HG03439 (cell line): Measurements from ENCODE around the gene VEZF1.

Experiments used
- ATAC-seq: cut with Tn5 transposase; IDR thresholded peaks from one replicate; pipeline ENCODE4 v1.9.1; 2021; ENCODE audit warnings: mild to moderate bottlenecking, moderate library complexity; ENCODE audit not compliant: unreplicated experiment

The VEZF1 gene, protein sequence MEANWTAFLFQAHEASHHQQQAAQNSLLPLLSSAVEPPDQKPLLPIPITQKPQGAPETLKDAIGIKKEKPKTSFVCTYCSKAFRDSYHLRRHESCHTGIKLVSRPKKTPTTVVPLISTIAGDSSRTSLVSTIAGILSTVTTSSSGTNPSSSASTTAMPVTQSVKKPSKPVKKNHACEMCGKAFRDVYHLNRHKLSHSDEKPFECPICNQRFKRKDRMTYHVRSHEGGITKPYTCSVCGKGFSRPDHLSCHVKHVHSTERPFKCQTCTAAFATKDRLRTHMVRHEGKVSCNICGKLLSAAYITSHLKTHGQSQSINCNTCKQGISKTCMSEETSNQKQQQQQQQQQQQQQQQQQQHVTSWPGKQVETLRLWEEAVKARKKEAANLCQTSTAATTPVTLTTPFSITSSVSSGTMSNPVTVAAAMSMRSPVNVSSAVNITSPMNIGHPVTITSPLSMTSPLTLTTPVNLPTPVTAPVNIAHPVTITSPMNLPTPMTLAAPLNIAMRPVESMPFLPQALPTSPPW

DNA sequence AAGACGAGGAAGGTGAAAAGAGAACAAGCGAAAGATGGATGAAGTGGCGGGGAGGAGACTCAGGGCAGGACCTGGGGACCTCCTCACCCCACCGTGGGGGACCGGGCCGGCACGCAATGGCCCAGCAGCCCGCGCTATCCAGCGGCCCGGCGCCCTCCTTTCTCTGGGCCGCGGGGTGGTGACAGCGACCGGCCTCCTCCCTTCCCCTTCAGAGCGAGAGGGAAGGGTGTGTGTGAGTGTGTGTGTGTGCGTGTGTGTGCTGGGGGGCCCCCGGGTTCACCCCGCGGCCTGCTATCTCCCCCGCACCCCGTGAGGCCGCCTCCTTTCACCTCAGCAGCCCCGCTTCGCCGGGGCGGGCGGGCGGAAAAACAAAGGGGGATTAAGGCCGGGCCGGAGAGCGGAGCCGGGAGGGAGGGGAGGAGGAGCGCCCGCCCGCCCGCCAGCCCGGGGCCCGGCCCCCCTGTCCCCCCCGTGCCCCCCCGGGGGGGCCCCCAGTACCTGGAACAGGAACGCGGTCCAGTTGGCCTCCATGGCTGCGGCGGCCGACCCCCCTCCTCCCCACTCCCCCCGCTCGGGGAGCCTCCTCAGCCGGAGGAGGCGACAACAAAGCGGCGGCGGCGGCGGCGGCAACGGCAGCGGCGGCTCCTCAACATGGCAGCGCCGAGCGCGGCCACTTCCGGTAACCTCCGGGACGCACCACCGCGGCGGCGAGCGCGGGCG lies at the start of gene VEZF1:
Gene VEZF1, minus strand, starts transcription at position 674 of the 720 bp plus-strand sequence. Its CDS starts 143 bp downstream, at position 531.
- ATAC-seq = peak; percentile 62

DNA sequence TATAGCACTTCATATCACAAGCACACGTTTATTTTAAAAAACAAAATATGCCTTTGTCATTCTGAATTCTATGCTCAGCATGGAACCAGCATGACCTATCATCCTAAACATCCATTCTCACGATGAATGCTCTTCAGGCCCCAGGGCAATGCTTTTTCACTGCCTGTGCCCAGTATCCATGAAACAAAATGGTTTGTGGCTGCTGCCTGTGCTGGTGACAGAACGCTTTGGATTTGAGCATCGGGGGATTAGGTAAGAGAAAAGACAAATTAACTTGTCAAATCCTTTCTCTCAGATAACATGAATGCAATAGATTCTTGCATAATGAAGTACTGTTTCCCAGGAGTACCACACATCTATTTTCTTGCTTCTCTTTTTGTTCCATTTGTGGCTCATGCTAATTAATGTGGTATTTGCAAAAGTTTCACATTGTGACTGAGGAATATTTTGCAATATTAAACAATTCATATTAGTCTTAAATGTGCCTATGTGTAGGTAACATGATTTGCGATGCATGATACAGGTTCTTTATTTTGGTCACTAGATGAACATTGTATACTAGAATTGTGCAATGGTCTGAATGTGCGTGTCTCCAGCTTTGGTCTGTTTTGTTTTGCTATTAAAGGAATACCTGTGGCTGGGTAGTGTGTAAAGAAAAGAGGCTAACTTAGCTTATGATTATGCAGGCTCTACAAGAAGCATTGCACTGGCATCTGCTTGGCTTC lies 44.8 kb upstream of the VEZF1 start:
- no peak for ATAC-seq

DNA sequence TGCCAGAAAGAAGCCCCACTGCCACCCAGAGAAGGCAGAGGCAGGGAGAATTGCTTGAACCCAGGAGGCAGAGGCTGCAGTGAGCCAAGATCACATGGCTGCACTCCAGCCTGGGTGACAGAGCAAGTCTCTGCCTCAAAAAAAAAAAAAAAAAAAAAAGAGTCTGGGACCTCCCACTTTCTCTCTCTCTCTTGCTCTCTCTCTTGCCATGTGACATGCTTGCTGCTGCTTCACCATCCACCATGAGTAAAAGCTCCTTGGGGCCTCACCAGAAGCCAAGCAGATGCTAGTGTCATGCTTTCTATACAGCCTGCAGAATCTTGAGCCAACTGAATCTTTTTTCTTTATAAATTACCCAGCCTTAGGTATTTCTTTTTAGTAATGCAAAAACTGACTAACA lies 40.5 kb upstream of the VEZF1 start:
- no peak for ATAC-seq

DNA sequence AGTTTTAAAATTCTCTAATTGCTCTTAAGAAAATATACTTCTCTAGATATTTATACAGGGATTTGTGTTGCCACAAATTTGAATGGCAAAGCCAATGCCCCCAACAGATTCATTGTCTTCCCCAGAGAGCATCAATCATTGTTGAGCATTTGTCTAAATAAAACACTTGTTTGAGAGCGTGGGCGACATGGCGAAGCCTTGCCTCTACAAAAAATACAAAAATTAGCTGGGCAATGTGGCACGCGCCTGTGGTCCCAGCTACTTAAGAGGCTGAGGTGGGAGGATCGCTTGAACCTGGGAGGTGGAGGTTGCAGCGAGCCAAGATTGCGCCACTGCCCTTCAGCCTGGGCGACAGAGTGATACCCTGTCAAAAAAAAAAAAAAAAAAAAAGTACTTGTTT lies 32.3 kb upstream of the VEZF1 start:
- ATAC-seq = no peak

DNA sequence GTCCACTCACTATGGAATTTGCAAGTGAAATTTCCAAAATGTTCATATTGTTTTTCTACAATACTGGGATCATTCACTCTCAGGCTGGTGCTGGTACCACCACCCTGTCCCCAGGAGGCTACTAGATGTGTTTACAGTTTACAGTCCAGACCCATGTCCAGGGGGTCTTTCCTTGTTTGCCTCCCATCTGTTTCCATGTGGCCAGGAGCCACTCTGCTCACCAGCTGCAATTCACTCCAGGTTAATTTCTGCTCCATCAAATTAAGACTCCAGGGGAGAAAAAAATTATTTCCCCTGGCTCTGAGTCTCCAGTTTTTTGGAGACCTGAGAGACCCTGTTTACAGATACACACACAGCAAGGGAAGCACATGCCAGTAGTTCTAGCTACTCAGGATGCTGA lies 31.5 kb upstream of the VEZF1 start:
- no peak for ATAC-seq

DNA sequence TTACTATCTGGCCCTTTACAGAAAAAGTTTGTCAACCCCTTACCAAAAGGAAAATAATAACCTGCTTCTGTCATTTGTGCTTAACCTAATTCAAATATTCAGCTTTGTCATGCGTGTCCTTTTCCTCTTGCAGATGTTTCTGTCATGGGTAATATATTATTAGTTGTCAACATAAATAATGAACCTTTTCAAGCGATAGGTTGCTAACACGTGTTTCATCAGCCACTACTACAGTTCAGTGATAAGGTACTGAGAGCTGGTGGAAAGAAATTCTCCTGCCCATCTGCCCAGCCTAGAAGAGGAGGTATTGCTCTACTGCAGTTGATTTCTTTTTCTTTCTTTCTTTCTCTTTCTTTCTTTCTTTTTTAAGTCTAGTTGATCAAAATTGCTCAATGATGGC lies 31.0 kb upstream of the VEZF1 start:
- no peak for ATAC-seq

DNA sequence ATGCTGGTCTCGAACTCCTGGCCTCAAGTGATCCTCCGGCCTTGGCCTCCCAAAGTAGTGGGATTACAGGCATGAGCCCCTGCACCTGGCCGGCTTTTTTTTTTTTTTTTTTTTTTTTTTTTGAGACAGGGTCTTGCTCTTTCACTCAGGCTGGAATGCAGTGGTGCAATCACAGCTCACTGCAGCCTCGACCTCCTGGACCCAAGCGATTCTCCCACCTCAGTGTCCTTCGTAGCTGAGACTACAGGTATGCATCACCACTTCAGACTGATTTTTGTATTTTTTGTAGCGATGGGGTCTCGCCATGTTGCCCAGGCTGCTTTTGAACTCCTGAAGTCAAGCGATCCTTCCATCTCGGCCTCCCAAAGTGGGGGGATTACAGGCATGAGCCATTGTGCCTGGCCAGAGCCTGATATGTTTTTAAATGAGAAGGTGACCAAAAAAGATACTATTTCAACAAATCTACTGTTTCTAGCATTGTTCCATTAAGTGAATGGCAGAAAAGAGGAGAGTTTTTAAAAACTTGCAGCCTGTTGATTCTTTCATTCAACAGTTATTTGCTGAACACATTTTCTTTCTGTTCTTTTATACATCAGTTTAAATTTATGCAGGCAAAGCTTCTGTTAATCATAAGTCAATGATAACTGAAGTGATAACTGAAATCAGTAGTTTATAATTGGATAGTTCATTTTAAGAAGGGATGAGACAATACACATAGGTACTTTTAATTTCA lies 22.2 kb upstream of the VEZF1 start:
- no peak for ATAC-seq

DNA sequence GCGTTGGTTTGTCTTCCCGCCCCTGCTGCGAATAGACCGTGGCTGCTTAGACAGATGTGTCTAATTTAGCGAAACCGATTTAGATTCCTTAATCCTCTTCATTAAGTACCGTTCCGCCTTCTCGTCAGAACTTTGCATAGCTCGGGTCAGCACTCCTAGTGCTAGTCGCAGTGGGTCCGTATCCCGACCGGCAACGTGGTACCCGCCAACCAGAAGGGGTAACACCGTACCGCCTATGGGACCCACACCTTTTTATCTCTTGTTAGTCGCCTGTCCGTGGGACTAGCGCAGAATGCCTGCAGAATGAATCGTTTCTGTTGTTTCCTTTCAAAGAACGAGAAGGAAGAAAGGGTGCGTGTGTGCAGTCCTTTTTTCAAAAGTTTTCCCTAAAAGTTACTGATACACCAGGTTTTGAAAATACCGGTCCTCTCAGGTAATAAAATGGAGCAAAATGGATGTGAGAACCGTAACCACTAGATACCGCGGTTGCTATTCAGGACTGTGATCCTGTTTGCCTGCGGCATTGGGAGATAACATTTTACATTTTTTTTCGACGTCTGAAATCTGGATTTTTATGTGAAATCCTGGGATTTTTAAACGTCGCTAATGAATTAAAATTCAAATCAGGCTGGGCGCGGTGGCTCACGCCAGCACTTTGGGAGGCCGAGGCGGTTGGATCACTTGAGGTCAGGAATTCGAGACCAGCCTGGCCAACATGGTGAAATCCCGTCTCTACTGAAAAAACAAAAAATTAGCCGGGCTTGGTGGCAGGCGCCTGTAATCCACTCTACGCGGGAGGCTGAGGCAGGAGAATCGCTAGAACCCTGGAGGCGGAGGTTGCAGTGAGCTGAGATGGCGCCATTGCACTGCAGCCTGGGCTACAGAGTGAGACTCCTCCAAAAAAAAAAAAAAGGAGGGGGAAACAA lies 20.0 kb upstream of the VEZF1 start:
- ATAC-seq = peak; percentile 34

DNA sequence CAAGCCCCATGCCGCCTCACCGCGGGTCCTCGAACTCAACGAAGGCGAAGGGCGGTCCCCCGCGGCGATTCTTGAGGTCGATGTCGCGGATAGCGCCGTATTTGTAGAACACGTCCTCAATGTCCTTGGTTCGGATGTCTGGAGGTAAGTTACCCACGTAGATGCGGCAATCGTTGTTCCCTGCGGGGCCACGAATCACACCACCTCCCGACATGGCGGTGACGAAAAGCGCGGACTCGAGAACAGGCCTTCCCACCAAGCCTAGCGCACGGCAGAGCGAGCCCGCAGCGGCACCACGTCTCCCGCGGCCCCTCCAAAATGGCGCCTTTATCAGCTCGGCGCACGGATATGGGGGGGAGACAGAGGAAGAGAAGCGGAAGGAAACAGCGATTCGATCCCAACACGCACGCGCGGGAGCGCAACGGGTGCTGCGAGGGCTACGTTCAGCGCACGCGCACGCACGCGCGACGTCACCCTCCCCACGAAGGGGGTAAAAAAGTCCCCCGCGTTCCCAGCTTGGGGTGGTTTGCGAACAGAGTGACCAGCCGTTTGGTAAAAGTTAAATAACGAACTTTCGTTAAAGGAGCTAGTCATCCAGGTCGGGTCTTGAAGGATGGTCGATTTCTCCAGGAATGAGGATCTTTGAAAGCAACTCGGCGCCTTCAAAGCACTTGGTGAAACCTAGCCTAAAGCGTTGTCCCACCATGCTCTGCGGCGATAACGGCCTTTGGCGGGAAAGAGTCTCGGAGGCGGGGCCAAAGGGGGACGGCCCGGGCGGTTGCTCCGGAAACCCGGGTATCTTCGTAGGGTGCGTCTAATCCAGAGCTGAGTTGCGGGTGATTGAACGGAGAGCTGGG lies 19.1 kb upstream of the VEZF1 start, which contains the start of gene SRSF1:
Gene SRSF1, minus strand, starts transcription at position 323 of the 857 bp plus-strand sequence. Its CDS starts 109 bp downstream, at position 214.
- peak; percentile 92 for ATAC-seq

DNA sequence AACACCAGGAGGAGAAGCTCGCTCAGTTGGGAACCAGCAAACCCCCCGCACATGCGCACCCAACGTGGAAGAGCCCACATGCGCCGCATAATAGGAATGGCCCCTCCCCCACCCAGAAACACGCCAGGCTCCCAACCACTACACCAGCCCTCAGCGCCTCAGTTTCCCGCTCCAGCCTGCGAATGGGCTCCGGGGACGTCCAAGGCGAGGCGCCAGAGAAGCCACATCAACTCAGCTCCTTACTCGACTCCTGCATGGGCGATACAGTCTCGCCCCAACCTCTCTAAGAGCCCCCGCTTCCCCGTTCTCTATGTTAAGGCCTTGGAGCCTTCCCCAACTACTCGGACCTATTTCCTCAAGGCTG lies 18.5 kb upstream of the VEZF1 start:
- no peak for ATAC-seq

DNA sequence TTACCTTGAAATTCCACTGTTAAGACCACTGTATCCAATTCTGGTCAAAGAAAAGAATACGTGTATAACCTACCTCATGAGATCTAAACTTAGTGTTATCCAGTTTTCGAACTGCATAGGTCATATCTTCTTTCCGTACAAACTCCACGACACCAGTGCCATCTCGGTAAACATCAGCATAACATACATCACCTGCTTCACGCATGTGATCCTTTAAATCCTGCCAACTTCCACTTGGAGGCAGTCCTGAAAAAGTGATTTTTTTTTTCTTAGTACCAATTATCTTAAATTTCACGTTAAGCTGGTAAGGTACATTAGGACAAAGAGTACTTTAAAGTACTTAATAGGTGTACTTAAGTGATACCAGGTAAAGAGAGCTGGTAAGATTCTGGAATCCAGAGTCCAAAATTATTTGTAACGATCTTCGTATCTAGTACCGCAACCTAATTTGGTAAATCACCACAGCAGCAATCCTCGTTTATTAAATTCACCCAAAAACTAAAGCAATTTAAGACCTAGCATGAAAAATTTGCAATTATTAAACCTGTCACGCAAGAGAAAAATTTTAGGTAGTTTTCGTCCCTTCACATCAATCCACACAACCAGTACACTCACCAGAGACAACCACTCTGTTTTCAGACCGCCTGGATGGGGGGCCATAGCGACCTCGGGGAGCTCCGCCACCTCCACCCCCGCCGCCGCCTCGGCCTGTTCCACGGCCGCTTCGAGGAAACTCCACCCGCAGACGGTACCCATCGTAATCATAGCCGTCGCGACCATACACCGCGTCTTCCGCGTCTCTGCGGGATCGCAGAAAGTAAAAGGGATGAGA lies 17.9 kb upstream of the VEZF1 start:
- no peak for ATAC-seq

DNA sequence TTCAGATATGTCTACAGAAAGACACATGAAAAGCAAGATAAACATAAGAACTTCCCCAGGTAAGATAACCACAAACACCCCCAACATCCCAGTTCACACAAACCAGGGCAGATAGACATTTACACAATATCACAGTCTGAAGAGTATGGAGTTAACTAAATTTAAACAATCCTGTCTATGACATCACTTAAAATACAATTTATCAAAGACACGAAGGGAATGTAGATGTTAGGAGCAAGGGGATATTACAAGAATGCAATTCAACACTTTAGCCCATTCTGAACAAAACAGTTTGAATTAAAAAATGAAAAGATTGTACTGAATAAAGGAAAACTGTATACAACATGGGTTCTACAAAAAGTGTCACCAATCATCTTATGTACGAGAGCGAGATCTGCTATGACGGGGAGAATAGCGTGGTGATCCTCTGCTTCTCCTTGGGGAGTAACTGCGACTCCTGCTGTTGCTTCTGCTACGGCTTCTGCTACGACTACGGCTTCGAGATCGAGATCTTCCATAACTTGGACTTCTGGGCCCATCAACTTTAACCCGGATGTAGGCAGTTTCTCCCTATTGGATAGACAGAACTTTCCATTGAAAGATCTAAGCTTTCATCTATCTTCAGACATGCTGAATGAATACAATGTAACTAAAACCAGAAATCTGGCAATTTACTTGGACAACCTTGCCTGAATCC lies 17.1 kb upstream of the VEZF1 start:
- no peak for ATAC-seq

DNA sequence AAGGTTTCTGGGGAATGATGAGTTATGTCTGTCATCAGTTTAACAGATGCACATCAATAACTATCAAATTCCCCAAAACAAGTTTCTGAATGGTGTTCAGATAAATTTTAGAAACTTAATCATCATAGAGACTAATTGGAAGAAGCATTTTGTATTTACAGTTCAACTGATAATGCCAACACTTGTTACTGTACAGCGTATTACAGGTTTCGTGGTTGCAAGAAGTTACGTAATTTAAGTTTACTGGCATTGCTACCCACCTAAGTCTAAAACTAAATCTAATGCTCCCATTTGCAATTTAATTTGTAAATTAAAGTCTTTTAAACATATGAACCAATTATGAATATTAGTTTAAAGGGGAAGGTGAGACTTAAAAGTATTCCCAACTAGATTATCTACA lies 16.0 kb upstream of the VEZF1 start:
- ATAC-seq = no peak

DNA sequence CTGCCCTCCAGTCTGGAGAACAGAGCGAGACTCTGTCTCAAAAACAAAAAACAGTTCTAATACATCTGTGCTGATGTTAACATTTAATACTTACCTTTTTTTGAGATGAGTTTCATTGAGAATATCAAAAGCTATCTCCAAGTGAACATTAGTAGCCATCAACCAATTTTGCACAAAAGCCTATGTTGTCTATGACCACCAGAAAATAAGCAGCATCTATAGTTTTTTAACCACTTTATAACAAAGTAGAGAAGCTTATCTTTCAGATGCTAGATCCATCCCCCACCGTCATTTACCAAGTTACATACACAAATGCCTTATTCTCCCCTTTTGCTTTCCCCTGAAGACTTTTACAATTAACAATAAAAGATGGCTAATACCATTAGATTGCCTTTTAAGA lies 14.9 kb upstream of the VEZF1 start:
- no peak for ATAC-seq

DNA sequence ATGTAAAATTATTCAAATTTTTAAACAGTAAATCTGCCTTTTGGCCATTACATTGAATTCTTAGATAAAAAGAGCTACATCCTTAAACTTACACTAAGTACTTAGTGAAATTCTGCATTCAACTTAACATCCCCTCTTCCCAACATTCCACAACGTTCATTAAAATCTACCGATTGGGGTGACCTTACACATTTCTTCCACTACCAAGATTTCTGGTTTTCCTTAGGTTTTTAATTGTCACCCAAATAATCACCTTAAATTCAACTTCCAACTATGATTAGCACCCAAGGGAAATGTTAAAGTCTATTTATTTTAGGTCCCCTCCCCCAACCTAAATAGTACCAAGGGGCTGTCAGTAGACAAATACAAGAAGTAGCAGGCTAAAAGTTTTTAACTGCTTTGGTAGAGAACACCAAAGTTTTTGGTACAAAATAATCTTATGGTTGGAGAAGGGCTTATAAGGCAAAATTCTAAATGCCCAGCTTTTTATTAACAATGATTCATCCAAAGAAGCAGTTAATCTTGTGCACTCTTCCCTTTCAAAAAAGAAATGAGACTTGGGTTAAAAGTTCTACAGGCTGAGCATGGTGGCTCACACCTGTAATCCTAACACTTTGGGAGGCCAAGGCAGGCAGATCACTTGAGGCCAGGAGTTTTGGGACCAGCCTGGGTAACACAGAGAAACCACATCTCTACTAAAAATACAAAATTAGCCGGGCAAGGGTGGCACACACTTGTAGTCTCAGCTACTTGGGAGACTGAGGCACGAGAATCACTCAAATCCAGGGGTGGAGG lies 14.3 kb upstream of the VEZF1 start:
- ATAC-seq = no peak

DNA sequence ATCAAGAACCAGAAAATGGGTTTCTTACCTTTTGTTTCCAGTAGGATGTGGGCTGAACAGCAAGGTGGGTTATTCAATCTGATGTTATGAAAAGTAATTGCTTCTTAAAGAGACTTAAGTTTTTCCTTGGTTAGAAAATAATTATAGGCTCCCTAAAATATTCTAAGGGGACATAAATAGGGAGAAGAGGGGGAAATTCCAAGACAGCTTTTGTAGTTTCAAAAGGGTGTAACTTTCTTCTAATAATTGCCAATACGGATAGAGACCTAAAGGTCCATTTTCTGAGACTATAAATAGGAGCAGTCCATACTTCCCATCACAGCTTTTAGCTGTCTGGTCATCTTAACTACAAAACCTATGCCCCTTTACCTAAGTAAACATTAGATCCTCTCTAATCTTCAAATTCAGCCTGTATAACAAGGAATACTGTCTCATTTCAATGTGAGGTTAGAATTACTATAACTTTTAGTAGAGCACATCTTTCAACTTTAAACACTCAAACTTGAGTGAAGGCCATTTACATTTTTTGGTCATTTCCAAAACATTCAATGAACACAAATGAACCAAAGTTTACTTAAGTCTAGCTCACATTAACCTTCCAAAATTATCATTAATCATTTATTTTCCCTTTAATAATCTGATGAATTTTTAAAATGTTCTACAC lies 13.5 kb upstream of the VEZF1 start:
- ATAC-seq = no peak
